Trophoblast cell (in vitro differentiated cells and primary cell): ENCODE data around the gene CENPE.
A peak's percentile ranks its signal among the peaks of the same experiment; 100 is the strongest.

ENCODE experiments used
- DNase-seq, 2 donors: peaks; one replicate each; pipeline ENCODE4 v3.0.0-alpha.2; 2016
- H2AFZ ChIP-seq: 2 replicates; pipeline ENCODE4 v1.6.1; 2013; ENCODE audit warnings: low read length, moderate library complexity, mild to moderate bottlenecking; ENCODE audit not compliant: insufficient read depth, poor library complexity
- H2AK5ac ChIP-seq: 2 replicates; pipeline ENCODE4 v1.6.1; 2013; ENCODE audit warnings: mild to moderate bottlenecking, low read length
- H2BK120ac ChIP-seq: 2 replicates; pipeline ENCODE4 v1.6.1; 2013; ENCODE audit warnings: low read length, mild to moderate bottlenecking, moderate library complexity; ENCODE audit not compliant: insufficient read depth, poor library complexity
- H2BK12ac ChIP-seq: 2 replicates; pipeline ENCODE4 v1.6.1; 2013; ENCODE audit warnings: mild to moderate bottlenecking, low read length, moderate library complexity
- H2BK5ac ChIP-seq: 2 replicates; pipeline ENCODE4 v1.6.1; 2013; ENCODE audit warnings: low read length, low read depth, moderate library complexity, mild to moderate bottlenecking; ENCODE audit not compliant: poor library complexity
- H3K14ac ChIP-seq: 2 replicates; pipeline ENCODE4 v1.6.1; 2013; ENCODE audit warnings: mild to moderate bottlenecking, low read length
- H3K18ac ChIP-seq: 2 replicates; pipeline ENCODE4 v1.6.1; 2013; ENCODE audit warnings: mild to moderate bottlenecking, low read length
- H3K23ac ChIP-seq: 2 replicates; pipeline ENCODE4 v1.6.1; 2013; ENCODE audit warnings: low read length
- H3K27ac ChIP-seq: 2 replicates; pipeline ENCODE4 v1.5.1; 2013; ENCODE audit warnings: low read depth, mild to moderate bottlenecking, inconsistent platforms, low read length, moderate library complexity
- H3K27me3 ChIP-seq: 2 replicates; pipeline ENCODE4 v1.6.1; 2013; ENCODE audit warnings: inconsistent platforms, mild to moderate bottlenecking, low read length, moderate library complexity; ENCODE audit not compliant: insufficient read depth
- H3K36me3 ChIP-seq, 2 experiments: 1 replicate in 1 of 2; 2 replicates in 1 of 2; pipeline ENCODE4 v1.6.1; 2013; ENCODE audit warnings: low read length in 2 of 2, mild to moderate bottlenecking in 2 of 2, moderate library complexity in 1 of 2; ENCODE audit not compliant: insufficient read depth in 2 of 2, control insufficient read depth in 1 of 2
- H3K4ac ChIP-seq: 2 replicates; pipeline ENCODE4 v1.6.1; 2013; ENCODE audit warnings: low read depth, mild to moderate bottlenecking, low read length, moderate library complexity
- H3K4me1 ChIP-seq, 2 experiments: 1 replicate in 1 of 2; 2 replicates in 1 of 2; pipeline ENCODE4 v1.6.1; 2013; ENCODE audit warnings: low read length in 2 of 2, mild to moderate bottlenecking in 2 of 2, moderate library complexity in 1 of 2; ENCODE audit not compliant: insufficient read depth in 2 of 2, control insufficient read depth in 1 of 2
- H3K4me2 ChIP-seq: 2 replicates; pipeline ENCODE4 v1.6.1; 2013; ENCODE audit warnings: inconsistent platforms, mild to moderate bottlenecking, low read length, moderate library complexity
- H3K4me3 ChIP-seq: 2 replicates; pipeline ENCODE4 v1.5.1; 2013; ENCODE audit warnings: mild to moderate bottlenecking, low read depth, low read length, inconsistent platforms
- H3K79me1 ChIP-seq: one replicate; pipeline ENCODE4 v1.6.1; 2013; ENCODE audit warnings: low read length
- H3K79me2 ChIP-seq: 2 replicates; pipeline ENCODE4 v1.6.1; 2013; ENCODE audit warnings: low read length, mild to moderate bottlenecking; ENCODE audit not compliant: control insufficient read depth, insufficient read depth, poor library complexity
- H3K9ac ChIP-seq: 2 replicates; pipeline ENCODE4 v1.6.1; 2013; ENCODE audit warnings: mild to moderate bottlenecking, low read length
- H3K9me3 ChIP-seq: 2 replicates; pipeline ENCODE4 v1.6.1; 2013; ENCODE audit warnings: low read depth, mild to moderate bottlenecking, control low read depth, inconsistent platforms, low read length; ENCODE audit not compliant: insufficient read depth
- H4K12ac ChIP-seq: 2 replicates; pipeline ENCODE4 v1.6.1; 2013; ENCODE audit warnings: low read depth, mild to moderate bottlenecking, low read length, moderate library complexity
- H4K8ac ChIP-seq: 2 replicates; pipeline ENCODE4 v1.6.1; 2013; ENCODE audit warnings: low read depth, mild to moderate bottlenecking, low read length, moderate library complexity
- H4K91ac ChIP-seq: one replicate; pipeline ENCODE4 v1.6.1; 2013; ENCODE audit warnings: low read depth, mild to moderate bottlenecking, low read length, moderate library complexity
- WGBS: extraction: QIAGEN DNeasy Blood & Tissue Kit; methylation state at CpG from one replicate; pipeline ENCODE4 v1.1.7; 2013; ENCODE audit warnings: missing lambda C conversion rate; ENCODE audit not compliant: insufficient read length, insufficient coverage; ENCODE audit errors: extremely low coverage; 5-methylcytosine and 5-hydroxymethylcytosine counted together

Gene CENPE

DNA sequence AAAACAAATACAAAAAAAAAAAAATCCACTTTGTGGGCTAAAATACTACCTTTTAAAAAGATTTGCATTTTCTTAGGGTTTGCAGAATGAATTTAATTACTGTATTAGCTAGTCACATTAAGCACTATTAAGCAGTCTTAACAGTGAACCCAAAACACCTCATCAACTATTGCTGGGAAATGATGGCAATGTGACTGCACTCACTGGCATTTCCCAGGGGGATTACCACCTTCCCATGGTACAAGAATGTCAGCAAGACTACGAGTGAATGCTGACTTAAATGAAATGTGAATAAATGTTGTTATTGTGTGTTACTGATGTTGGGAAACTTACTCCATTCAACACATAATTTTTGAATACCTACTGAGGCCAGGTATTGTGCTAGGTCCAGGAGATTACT, 111.6 kb downstream of the CENPE start:
- Histone ChIP-seq H3K79me1 (no peaks in the 10 kb centered on the region), H3K4ac (no peak overlapping the region), H4K12ac (no peak overlapping the region), H4K8ac (no peak overlapping the region), H3K9me3 (no peaks in the 10 kb centered on the region), H3K27me3 (no peaks in the 10 kb centered on the region), H3K23ac (no peak overlapping the region), H2AK5ac (no peak overlapping the region), H3K36me3 (peaks cover 7 to 33% of the 10 kb centered on the region in 2 experiments), H2BK5ac (no peak overlapping the region), H3K4me1 (no peaks in the 10 kb centered on the region), H3K14ac (no peak overlapping the region), H3K9ac (no peak overlapping the region), H2BK120ac (no peak overlapping the region), H3K27ac (no peak overlapping the region), H2BK12ac (no peak overlapping the region), H3K18ac (no peak overlapping the region), H3K4me2 (no peak overlapping the region), H3K79me2 (no peaks in the 10 kb centered on the region), H2AFZ (no peak overlapping the region), H4K91ac (no peak overlapping the region), H3K4me3 (no peak overlapping the region)
- no peak for DNase-seq
- WGBS: no CpG with 5 or more reads among the region's 1 CpG

DNA sequence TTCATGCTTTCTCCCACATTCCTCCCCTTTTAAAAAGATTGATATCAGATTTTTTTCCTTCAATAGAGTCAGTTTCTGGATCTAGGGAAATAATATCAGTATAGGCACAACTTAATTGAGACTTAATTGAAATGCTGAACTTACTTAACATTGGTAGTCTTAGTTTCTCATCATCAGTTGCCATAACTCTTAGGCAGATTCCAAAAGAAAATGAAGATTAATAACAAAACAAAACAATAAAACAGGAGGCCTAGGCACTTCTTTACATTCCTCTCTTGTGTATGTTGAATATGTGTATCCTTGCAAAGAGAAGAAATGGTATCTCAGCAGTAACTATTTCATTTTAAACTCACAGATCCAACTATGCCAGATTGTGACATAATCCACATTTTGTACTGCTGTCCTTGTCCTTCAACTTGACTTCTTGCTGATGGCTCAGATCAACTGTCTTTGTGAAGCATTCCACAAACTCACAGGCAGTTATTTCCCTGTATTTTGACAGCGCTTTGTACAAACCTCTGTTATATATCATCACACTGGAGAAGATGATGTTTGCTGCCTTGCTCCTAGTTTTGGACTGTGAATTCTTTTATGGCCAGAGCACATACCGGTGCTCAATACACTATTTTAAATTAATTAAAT, 112.5 kb downstream of the CENPE start:
- Histone ChIP-seq H2AK5ac (no peak overlapping the region), H3K27me3 (no peaks in the 10 kb centered on the region), H2BK12ac (no peak overlapping the region), H3K23ac (no peak overlapping the region), H3K4me2 (no peak overlapping the region), H3K9ac (no peak overlapping the region), H2BK120ac (no peak overlapping the region), H4K91ac (no peak overlapping the region), H3K9me3 (no peaks in the 10 kb centered on the region), H3K4me1 (no peaks in the 10 kb centered on the region), H4K12ac (no peak overlapping the region), H3K27ac (no peak overlapping the region), H3K79me2 (no peaks in the 10 kb centered on the region), H3K79me1 (no peaks in the 10 kb centered on the region), H3K36me3 (peaks cover 7 to 29% of the 10 kb centered on the region in 2 experiments), H2AFZ (no peak overlapping the region), H3K14ac (no peak overlapping the region), H3K18ac (no peak overlapping the region), H3K4me3 (no peak overlapping the region), H3K4ac (no peak overlapping the region), H4K8ac (no peak overlapping the region), H2BK5ac (no peak overlapping the region)
- no CpG with 5 or more reads among the region's 2 CpGs for WGBS
- DNase-seq: no peak

DNA sequence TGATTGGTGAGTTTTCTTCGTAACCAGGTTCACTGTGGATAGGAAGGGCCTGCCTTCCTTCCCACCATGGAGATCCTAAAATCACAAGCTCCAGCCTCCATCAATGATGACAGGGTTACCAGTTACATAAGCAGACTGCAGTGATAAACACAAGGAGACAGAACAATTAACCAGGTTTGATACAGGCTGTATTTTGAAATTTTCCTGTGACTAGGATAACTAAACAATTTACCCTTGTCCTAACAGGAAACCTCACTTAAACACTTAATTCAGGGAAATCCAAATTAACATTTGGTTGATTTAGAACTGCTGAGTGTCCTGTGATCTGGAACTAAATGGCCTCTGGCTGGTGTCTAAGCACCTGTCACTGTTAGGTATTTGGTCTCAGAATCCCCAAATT, 118.5 kb downstream of the CENPE start:
- H4K91ac ChIP-seq: no peak overlapping the region
- no peak overlapping the region for H3K4me3 ChIP-seq
- no peak overlapping the region for H3K4me2 ChIP-seq
- H3K18ac ChIP-seq: no peak overlapping the region
- no peak overlapping the region for H4K8ac ChIP-seq
- H3K27ac ChIP-seq: no peak overlapping the region
- no peak overlapping the region for H3K14ac ChIP-seq
- H2BK120ac ChIP-seq: no peak overlapping the region
- no peak overlapping the region for H2AFZ ChIP-seq
- no peaks in the 10 kb centered on the region for H3K4me1 ChIP-seq
- peaks cover 0 to 6% of the 10 kb centered on the region in 2 experiments for H3K36me3 ChIP-seq
- no peak overlapping the region for H2AK5ac ChIP-seq
- DNase-seq: no peak
- H2BK5ac ChIP-seq: no peak overlapping the region
- no peaks in the 10 kb centered on the region for H3K9me3 ChIP-seq
- WGBS: no CpG with 5 or more reads among the region's 1 CpG
- no peaks in the 10 kb centered on the region for H3K27me3 ChIP-seq
- H3K79me1 ChIP-seq: peaks cover 5% of the 10 kb centered on the region
- H4K12ac ChIP-seq: no peak overlapping the region
- no peak overlapping the region for H2BK12ac ChIP-seq
- H3K23ac ChIP-seq: no peak overlapping the region
- no peak overlapping the region for H3K4ac ChIP-seq
- no peak overlapping the region for H3K9ac ChIP-seq
- H3K79me2 ChIP-seq: peaks cover 6% of the 10 kb centered on the region

DNA sequence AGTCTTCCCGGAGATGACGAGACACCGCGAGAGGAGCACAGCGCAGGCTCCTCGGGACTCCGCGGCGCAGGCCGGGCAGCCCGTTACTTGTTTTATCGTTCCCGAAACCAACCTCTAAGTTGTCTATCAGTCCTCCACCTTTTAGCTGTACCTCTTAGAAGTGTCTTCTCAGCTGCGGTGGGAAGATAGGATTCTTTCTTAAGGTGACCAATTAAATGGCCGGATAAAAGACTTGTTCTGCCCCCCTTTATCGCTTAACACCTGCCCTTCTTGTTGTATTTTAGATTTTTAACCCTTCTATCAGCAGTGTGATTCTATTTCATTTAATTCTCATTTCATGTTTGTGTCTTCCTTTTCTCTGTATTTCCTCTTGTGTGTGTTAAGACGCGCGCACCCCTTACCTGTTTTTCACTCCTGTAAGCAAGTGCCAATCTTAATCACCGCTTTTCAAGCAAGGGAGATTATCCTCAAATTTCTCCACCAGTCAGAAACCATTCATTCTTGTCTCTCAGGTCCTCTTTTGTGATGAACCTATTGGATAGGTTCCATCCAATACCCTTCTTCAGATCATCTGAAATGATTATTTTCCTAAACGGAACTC, 121.3 kb downstream of the CENPE start, which contains the start of gene SLC9B2:
Gene SLC9B2 (minus strand): TSS at position 15 of the 601 bp plus-strand sequence. CDS start 9,211 bp downstream, outside the sequence.
- Histone ChIP-seq H2BK5ac (no peak within 1 kb of the TSS), H4K8ac (peak within 1 kb of the TSS; percentile 97), H2AFZ (peak within 1 kb of the TSS; percentile 95), H3K9ac (peak within 1 kb of the TSS; percentile 79), H2BK12ac (no peak within 1 kb of the TSS), H3K4ac (no peak within 1 kb of the TSS), H3K79me2 (peaks cover 6% of the 10 kb centered on the region), H3K36me3 (peaks cover 0 to 3% of the 10 kb centered on the region in 2 experiments), H3K4me2 (peak within 1 kb of the TSS; percentile 95), H3K9me3 (no peaks in the 10 kb centered on the region), H3K79me1 (peaks cover 5% of the 10 kb centered on the region), H3K4me1 (no peaks in the 10 kb centered on the region), H4K91ac (peak within 1 kb of the TSS; percentile 36), H3K4me3 (peak within 1 kb of the TSS; percentile 85), H4K12ac (peak within 1 kb of the TSS; percentile 93), H3K27ac (no peak within 1 kb of the TSS), H3K23ac (no peak within 1 kb of the TSS), H3K14ac (peak within 1 kb of the TSS; percentile 90), H3K18ac (peak within 1 kb of the TSS; percentile 91), H3K27me3 (no peaks in the 10 kb centered on the region), H2BK120ac (peak within 1 kb of the TSS; percentile 86), H2AK5ac (no peak within 1 kb of the TSS)
- no CpG with 5 or more reads among the region's 21 CpGs for WGBS
- no peak for DNase-seq
